Superior temporal gyrus (tissue), 1 donor: ENCODE measurements around the gene RHOG.
"Not testable (repeated sequence)": the region's sequence is repeated elsewhere in the genome, so short reads cannot be mapped to it uniquely, and the experiment has no call there.

Experiments used
- DNase-seq: peaks from one replicate; pipeline ENCODE4 v3.0.0-alpha.2; 2016; ENCODE audit errors: extremely low spot score

The RHOG gene

GRCh38 chr11:3840870-3841425, at the start of gene RHOG:
Gene RHOG, minus strand, starts transcription at chr11:3840959. Its CDS starts 12,821 bp downstream, at chr11:3828138.
- DNase-seq, result no peak

- DNase-seq, result no peak
Observed at GRCh38 chr11:3890014-3890413, 49.3 kb upstream of the RHOG start.

GRCh38 chr11:3888876-3889275, 48.1 kb upstream of the RHOG start:
- DNase-seq, result no peak

GRCh38 chr11:3886985-3887384, 46.2 kb upstream of the RHOG start:
- DNase-seq, result no peak

GRCh38 chr11:3885855-3886254, 45.1 kb upstream of the RHOG start:
- no peak for DNase-seq

GRCh38 chr11:3882655-3883054, 41.9 kb upstream of the RHOG start:
- no peak for DNase-seq

- no peak for DNase-seq
Observed at GRCh38 chr11:3880724-3881123, 40.0 kb upstream of the RHOG start.

GRCh38 chr11:3879967-3880542, 39.3 kb upstream of the RHOG start:
- DNase-seq, result no peak

GRCh38 chr11:3879216-3879966, 38.6 kb upstream of the RHOG start:
- no peak for DNase-seq

GRCh38 chr11:3878258-3878584, 37.5 kb upstream of the RHOG start:
- DNase-seq, result no peak

- no peak for DNase-seq
Observed at GRCh38 chr11:3877364-3878257, 36.9 kb upstream of the RHOG start.

- DNase-seq, result no peak
Observed at GRCh38 chr11:3876613-3877012, 35.9 kb upstream of the RHOG start.

GRCh38 chr11:3873712-3874349, 33.1 kb upstream of the RHOG start:
- DNase-seq, result no peak

GRCh38 chr11:3867209-3868091, 26.7 kb upstream of the RHOG start:
- DNase-seq, result no peak

- DNase-seq, result no peak
Observed at GRCh38 chr11:3866836-3867208, 26.1 kb upstream of the RHOG start.

- no peak for DNase-seq
Observed at GRCh38 chr11:3866206-3866605, 25.4 kb upstream of the RHOG start.

GRCh38 chr11:3865388-3866193, 24.8 kb upstream of the RHOG start:
- no peak for DNase-seq

GRCh38 chr11:3861683-3862082, 20.9 kb upstream of the RHOG start:
- DNase-seq, result no peak

- not testable (repeated sequence) for DNase-seq
Observed at GRCh38 chr11:3860898-3861393, 20.2 kb upstream of the RHOG start.

GRCh38 chr11:3860375-3860774, 19.6 kb upstream of the RHOG start:
- no peak for DNase-seq
